A673 (cell line): ENCODE data around the gene ZNF341.

Experiments
- EZH2 ChIP-seq: fragments of 200-600 bp; sonication (generic); IDR thresholded peaks from 2 replicates; pipeline ENCODE4 v1.6.1; 2017; ENCODE audit warnings: borderline replicate concordance, low read depth, mild to moderate bottlenecking, mixed read lengths, antibody characterized with exemption, low read length; ENCODE audit not compliant: poor library complexity, severe bottlenecking
- TF ChIP-seq, protein P1 (sequence below): fragments of 300-800, 200-600 bp; sonication (generic); conservative IDR thresholded peaks from 2 replicates; pipeline ENCODE4 v1.5.1; 2017; ENCODE audit warnings: low read depth, mild to moderate bottlenecking, antibody characterized with exemption, low read length, moderate library complexity, mixed read lengths

DNA sequence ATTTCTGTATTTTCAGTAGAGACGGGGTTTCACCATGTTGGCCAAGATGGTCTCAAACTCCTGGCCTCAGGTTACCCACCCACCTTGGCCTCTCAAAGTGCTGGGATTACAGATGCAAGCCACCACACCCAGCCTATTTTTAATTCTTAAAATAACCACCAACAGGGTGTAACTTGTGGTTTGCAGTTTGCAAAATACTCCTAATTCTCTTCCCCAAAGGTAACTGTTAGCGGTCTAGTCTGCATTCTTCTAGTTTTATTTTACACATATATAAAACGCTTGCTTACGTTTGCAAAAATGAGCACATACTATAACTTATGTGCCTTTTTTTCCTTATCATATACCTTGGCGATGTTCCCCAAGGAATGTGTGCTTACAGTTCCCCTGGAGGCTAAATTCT, 53.7 kb downstream of the ZNF341 start:
- no peak for TF ChIP-seq EZH2
- TF ChIP-seq, protein P1, sequence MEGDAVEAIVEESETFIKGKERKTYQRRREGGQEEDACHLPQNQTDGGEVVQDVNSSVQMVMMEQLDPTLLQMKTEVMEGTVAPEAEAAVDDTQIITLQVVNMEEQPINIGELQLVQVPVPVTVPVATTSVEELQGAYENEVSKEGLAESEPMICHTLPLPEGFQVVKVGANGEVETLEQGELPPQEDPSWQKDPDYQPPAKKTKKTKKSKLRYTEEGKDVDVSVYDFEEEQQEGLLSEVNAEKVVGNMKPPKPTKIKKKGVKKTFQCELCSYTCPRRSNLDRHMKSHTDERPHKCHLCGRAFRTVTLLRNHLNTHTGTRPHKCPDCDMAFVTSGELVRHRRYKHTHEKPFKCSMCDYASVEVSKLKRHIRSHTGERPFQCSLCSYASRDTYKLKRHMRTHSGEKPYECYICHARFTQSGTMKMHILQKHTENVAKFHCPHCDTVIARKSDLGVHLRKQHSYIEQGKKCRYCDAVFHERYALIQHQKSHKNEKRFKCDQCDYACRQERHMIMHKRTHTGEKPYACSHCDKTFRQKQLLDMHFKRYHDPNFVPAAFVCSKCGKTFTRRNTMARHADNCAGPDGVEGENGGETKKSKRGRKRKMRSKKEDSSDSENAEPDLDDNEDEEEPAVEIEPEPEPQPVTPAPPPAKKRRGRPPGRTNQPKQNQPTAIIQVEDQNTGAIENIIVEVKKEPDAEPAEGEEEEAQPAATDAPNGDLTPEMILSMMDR, result no peak
